IPS-NIHi7 (cell line): ENCODE results near the gene C16orf89.
"Not testable (repeated sequence)": the region's sequence is repeated elsewhere in the genome, so short reads cannot be mapped to it uniquely, and the experiment has no call there.

Experiments used
- DNase-seq: peaks from one replicate; pipeline ENCODE4 v3.0.0; 2012; ENCODE audit warnings: mixed read lengths; ENCODE audit errors: extremely low spot score

Gene C16orf89

GRCh38 chr16:5060073-5060641 is 5.6 kb downstream of the C16orf89 start:
- no peak for DNase-seq

GRCh38 chr16:5059386-5060072 is 6.2 kb downstream of the C16orf89 start:
- peak; percentile 59 for DNase-seq

GRCh38 chr16:5058476-5058875 is 7.3 kb downstream of the C16orf89 start:
- peak; percentile 87 for DNase-seq

DNA sequence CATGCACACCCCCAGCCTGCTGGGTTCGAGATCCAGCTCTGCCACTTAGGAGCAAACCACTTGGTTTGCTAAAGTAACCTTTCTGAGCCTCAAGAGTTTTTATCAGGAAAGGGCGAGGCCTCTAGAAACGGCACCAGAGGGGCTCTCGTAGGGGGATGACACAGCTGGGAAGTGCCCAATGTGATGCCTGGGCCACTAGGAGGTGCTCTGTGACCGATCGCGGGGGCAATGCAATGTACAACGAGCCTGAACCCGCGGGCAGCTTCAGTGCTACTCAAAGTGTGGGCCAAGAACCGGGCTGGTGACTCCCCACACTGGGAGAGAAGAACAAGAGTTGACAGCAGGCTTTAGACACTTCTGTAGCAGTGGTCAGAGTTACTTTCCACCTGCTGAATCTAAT is 9.4 kb downstream of the C16orf89 start:
- DNase-seq: peak; percentile 87

- DNase-seq: peak; percentile 4
Observed at GRCh38 chr16:5054876-5055865, 10.6 kb downstream of the C16orf89 start.

- DNase-seq: no peak
Observed at GRCh38 chr16:5046914-5047313, 18.8 kb downstream of the C16orf89 start.

DNA sequence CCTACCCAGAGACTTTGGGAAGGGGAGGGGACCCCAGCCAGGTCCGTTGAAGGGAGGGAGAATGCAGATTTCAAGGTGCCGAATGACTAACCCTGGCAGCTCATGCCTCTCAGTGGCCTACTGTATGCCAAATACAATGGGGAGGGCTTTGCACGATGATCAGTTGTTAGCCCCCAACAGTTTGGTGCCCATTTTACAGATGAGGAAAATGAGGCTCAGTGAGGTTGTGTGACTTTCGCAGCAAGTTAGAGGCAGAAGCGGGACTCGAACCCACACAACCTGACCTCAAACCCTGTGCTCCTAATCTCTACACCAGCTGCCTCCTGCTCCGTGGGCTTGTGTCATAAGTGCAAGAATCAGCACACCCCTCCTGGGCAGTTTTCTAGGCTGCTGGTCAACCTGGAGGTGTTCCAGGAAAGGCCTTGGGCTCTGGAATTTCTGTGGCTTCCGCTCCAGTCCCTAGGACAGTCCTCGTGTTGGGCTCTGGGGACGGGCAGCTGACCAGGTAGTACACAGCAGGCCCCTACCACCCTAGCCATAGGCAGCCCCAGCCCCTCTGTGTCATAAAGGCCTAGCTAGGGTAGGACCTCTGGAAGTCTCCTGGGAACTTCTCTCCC is 20.1 kb downstream of the C16orf89 start:
- DNase-seq: no peak

DNA sequence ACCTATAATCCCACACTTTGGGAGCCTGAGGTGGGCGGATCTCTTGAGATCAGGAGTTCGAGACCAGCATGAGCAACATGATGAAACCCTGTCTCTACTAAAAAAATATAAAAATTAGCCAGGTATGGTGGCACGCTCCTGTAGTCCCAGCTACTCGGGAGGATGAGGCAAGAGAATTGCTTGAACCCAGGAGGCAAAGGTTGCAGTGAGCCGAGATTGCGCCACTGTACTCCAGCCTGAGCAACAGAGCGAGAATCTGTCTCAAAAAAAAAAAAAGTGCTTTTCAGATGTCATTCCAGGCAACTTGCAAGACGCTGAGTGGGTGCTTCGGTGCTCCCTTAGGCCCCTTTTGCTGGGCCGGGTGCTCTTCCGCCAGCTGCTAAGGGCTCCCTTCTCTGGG is 21.2 kb downstream of the C16orf89 start:
- not testable (repeated sequence) for DNase-seq

DNA sequence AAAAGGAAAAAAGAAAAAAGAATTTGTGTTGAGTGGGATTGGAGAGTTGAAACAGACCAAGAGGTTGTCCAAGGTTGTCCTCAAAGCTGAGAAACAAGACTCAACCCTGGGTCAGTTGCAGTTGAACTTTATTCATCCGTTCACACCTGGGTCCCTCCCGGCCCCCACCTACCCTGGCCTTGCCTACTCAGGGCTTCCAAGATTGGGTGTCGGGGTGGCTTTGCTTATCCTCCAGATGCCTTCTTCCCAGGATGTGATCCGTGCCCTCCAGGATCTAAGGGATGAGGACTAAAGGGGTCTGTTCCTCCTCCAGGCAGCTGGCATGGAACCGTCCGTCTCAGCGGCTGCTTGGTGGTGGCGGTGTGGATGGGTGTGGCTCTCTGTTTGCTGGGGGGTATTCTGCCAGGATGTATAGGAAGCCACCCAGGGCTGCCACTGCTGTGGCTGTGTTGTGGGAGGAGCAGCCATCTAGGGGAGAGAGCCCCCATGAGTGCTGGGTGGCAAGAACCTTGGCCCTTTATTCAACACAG is 21.7 kb downstream of the C16orf89 start:
- DNase-seq: no peak

DNA sequence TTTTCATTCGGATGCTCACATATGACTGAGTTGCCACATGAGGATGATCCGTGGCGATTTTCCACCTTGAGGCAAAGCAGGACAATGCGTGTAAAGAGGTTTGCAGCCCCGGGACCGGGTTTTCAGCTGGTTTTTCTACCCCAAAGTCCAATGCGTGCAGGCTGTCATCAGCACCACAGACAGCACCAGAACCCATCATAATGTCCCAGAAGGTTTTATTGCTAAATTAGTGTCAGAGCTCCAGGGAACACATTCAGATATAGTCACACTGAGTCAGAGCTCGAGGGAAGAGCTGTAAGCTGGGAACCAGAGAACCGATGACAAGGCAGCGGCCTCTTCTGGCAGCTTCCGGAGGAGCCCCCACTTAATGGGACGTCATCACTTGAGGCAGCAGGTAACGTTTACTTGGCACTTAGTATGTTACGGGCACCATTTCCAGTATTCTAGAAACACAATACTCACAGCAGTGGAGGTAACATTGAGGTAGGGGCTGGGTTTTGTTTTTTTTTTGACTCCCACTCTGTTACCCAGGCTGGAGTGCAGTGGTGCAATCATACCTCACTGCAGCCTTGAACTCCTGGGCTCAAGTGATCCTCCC is 23.1 kb downstream of the C16orf89 start:
- DNase-seq: peak; percentile 54

DNA sequence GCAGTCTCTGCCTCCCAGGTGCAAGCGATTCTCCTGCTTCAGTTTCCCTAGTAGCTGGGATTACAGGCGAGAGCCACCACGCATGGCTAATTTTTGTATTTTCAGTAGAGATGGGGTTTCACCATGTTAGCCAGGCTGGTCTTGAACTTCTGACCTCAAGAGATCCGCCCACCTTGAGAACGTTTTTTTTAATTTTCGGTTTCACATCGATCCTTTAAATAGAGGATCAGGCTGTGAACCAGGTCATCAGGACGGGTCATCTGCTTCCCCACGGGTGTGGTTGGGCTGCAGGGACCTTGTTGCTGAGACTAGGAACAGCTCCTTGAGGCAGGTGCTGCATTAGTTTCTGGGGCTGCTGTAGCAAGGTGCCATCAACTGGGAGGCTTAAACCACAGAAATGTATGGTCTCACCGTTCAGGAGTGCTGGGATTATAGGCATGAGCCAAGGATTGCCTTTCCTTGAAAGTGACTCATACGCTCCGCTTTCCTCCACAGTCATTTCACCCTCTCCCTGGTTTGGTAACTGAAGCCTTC is 24.1 kb downstream of the C16orf89 start:
- peak; percentile 7 for DNase-seq

- DNase-seq: no peak
Observed at GRCh38 chr16:5040451-5040850, 25.3 kb downstream of the C16orf89 start.

GRCh38 chr16:5036228-5037156 is 29.3 kb downstream of the C16orf89 start:
- peak; percentile 81 for DNase-seq

DNA sequence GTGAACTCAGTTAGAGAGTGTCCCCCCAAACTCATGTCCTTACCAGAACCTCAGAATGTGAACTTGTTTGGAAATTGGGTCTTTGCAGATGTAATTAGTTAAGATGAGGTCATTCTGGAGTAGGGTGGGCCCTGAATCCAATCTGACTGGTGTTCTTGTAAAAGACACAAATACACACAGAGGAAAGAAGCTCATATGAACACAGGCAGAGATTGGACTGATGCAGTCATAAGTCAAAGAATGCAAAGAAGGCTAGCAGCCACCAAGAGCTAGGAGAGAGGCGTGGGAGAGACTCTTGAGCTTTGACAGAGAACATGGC is 29.9 kb downstream of the C16orf89 start:
- no peak for DNase-seq

DNA sequence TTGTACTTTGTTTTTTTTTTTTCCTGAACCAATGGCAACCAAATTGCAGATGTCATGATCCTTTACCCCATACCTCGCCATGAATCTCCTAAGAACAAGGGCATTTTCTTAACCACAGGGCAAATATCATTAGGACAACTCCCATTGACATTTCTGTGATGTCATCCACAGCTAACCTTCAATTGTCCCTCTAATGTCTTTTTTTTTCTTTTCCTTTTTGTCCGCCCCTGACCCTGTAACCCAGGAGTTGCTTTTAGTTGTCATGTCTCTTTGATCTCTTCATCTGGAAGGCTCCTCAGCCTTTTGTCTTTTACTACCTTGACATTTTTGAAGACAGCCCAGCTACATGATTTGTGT is 31.6 kb downstream of the C16orf89 start:
- DNase-seq: no peak

GRCh38 chr16:5033256-5034166 is 32.2 kb downstream of the C16orf89 start, which contains the start of gene NAGPA:
TSS of gene NAGPA (minus strand) at chr16:5033935. CDS start at chr16:5033914, 21 bp downstream.
- DNase-seq: peak; percentile 95

DNA sequence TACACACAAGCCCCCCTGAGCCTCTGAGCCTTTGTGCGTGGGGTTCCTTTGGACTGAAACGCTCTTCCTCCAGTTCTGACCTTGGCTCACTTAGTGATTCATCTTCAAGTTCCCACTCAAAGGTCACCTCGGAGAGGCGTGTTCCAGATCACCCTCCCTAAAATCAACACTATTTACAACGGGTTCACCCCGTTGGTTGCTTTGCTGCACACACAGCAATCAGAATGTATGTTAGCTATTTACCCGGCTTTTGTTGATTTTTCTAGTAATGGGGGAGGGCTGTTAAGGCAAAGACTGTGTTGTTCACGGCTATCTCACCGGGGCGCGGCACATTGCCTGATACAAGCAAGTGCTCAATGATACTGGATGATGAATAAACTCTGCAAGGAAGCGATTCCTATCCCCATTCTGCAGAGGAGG is 33.0 kb downstream of the C16orf89 start:
- no peak for DNase-seq

DNA sequence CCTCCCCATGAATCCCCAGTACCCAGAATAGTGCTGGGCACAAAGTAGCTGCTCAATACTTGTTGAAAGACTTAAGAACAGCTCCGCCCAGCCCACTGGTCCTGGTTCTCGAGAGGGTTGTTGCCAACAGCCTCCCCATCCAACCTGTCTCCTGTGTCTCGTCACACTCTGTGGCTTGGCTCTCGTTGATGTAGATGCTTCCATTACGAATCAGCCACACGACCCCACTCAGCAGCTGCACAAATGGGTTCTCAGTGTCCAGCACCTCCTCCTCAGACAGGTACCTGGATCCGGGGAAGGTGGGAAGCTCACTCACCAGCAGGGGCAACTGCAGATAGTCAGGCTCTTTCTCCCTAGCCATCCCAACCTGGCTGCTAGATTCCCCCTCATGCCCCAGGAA is 34.2 kb downstream of the C16orf89 start:
- no peak for DNase-seq

GRCh38 chr16:5030251-5030870 is 35.4 kb downstream of the C16orf89 start:
- DNase-seq: no peak
